CD14-positive monocyte (primary cell): ENCODE data around the gene INTS6. TPM values are rescaled to one million over a fixed set of nuclear protein-coding genes. Genes with fewer than 3 reads are reported as not detected.

ENCODE experiments used
- DNase-seq, 3 donors: peaks; one replicate each; pipeline ENCODE4 v3.0.0-alpha.2; 2011 to 2022
- H2AFZ ChIP-seq: 2 replicates; pipeline ENCODE4 v1.6.0; 2012; ENCODE audit warnings: mild to moderate bottlenecking, low read depth, low read length, inconsistent platforms; ENCODE audit not compliant: insufficient read depth, poor library complexity, severe bottlenecking
- H3K27ac ChIP-seq, 2 donors: 1 replicate in 1 of 2; 2 replicates in 1 of 2; pipeline ENCODE4 v1.5.1; 2012 to 2013; ENCODE audit warnings: low read length in 2 of 2, control low read depth in 1 of 2, inconsistent platforms in 1 of 2, low read depth in 1 of 2, mild to moderate bottlenecking in 1 of 2
- H3K27me3 ChIP-seq, 2 donors: one replicate each; pipeline versions ENCODE4 v1.6.0 to v1.6.1; 2011 to 2013; ENCODE audit warnings: low read length in 2 of 2; ENCODE audit not compliant: control insufficient read depth in 2 of 2, insufficient read depth in 2 of 2
- H3K36me3 ChIP-seq, 2 donors: replicated peaks in 1 of 2; 1 replicate in 1 of 2; 2 replicates in 1 of 2; pipeline versions ENCODE4 v1.5.1 to v1.6.1; 2012 to 2013; ENCODE audit warnings: low read length in 2 of 2, control low read depth in 1 of 2, inconsistent platforms in 1 of 2, mild to moderate bottlenecking in 1 of 2; ENCODE audit not compliant: insufficient read depth in 2 of 2, control insufficient read depth in 1 of 2
- H3K4me1 ChIP-seq, 2 donors: 1 replicate in 1 of 2; 2 replicates in 1 of 2; pipeline versions ENCODE4 v1.5.1 to v1.6.1; 2012 to 2013; ENCODE audit warnings: low read length in 2 of 2, control low read depth in 1 of 2, inconsistent platforms in 1 of 2, mild to moderate bottlenecking in 1 of 2, moderate library complexity in 1 of 2; ENCODE audit not compliant: insufficient read depth in 2 of 2, control insufficient read depth in 1 of 2
- H3K4me2 ChIP-seq: replicated peaks from 2 replicates; pipeline ENCODE3; 2012; ENCODE audit warnings: low read length, moderate library complexity, mild to moderate bottlenecking; ENCODE audit not compliant: poor library complexity, severe bottlenecking; ENCODE audit errors: extremely low read depth
- H3K4me3 ChIP-seq, 3 experiments: fragments of 200-600 bp in 1 of 3; sonication (generic) in 1 of 3; replicated peaks in 1 of 3; 1 replicate in 2 of 3; 2 replicates in 1 of 3; pipeline ENCODE4 v1.5.1; 2011 to 2013; ENCODE audit warnings: low read length in 3 of 3, mild to moderate bottlenecking in 3 of 3, control low read depth in 2 of 3, low read depth in 2 of 3, inconsistent platforms in 1 of 3, moderate library complexity in 1 of 3
- H3K79me2 ChIP-seq: 2 replicates; pipeline ENCODE4 v1.6.0; 2012; ENCODE audit warnings: mild to moderate bottlenecking, control low read depth, inconsistent platforms, low read length, moderate library complexity; ENCODE audit not compliant: insufficient read depth
- H3K9ac ChIP-seq: 2 replicates; pipeline ENCODE4 v1.6.0; 2017; ENCODE audit warnings: low read length, mild to moderate bottlenecking; ENCODE audit not compliant: insufficient read depth, poor library complexity, severe bottlenecking
- H3K9me3 ChIP-seq, 2 donors: replicated peaks in 1 of 2; 1 replicate in 1 of 2; 2 replicates in 1 of 2; pipeline versions ENCODE4 v1.5.1 to v1.6.1; 2012 to 2013; ENCODE audit warnings: low read length in 2 of 2, control low read depth in 1 of 2; ENCODE audit not compliant: control insufficient read depth in 1 of 2, insufficient read depth in 1 of 2
- H4K20me1 ChIP-seq: 2 replicates; pipeline ENCODE4 v1.6.0; 2012; ENCODE audit warnings: mild to moderate bottlenecking, low read length, control low read depth, moderate library complexity; ENCODE audit not compliant: insufficient read depth
- H3K27ac Mint-ChIP-seq, 7 donors: one replicate each; pipeline ENCODE4 v1.8.0; 2020; ENCODE audit warnings: mild to moderate bottlenecking in 7 of 7, mixed read lengths in 7 of 7, moderate library complexity in 6 of 7, inconsistent platforms in 2 of 7
- H3K27me3 Mint-ChIP-seq, 3 donors: one replicate each; pipeline ENCODE4 v1.8.0; 2021 to 2022; ENCODE audit warnings: low read depth in 3 of 3, mild to moderate bottlenecking in 3 of 3, mixed read lengths in 3 of 3, moderate library complexity in 3 of 3, inconsistent platforms in 1 of 3
- H3K36me3 Mint-ChIP-seq, 2 donors: one replicate each; pipeline ENCODE4 v1.8.0; 2020; ENCODE audit warnings: mixed read lengths in 2 of 2, inconsistent platforms in 1 of 2, mild to moderate bottlenecking in 1 of 2
- H3K4me1 Mint-ChIP-seq: one replicate; pipeline ENCODE4 v1.8.0; 2020; ENCODE audit warnings: mild to moderate bottlenecking, mixed read lengths
- H3K4me3 Mint-ChIP-seq, 2 donors: one replicate each; pipeline ENCODE4 v1.8.0; 2020; ENCODE audit warnings: mild to moderate bottlenecking in 2 of 2, mixed read lengths in 2 of 2, moderate library complexity in 1 of 2
- H3K9me3 Mint-ChIP-seq, 7 donors: one replicate each; pipeline ENCODE4 v1.8.0; 2020 to 2022; ENCODE audit warnings: mixed read lengths in 7 of 7, mild to moderate bottlenecking in 6 of 7, moderate library complexity in 6 of 7, inconsistent platforms in 2 of 7
- CTCF ChIP-seq: fragments of 200-600 bp; IDR thresholded peaks from one replicate; pipeline ENCODE4 v1.8.0; 2022; ENCODE audit warnings: antibody characterized with exemption, mild to moderate bottlenecking
- WGBS: methylation state at CpG from one replicate; pipeline ENCODE4 v1.1.5; 2013; ENCODE audit warnings: missing lambda C conversion rate; ENCODE audit not compliant: insufficient coverage; 5-methylcytosine and 5-hydroxymethylcytosine counted together
- intact Hi-C, 2 donors: fragments of 100-400 bp; cut with micrococcal nuclease; formaldehyde crosslinking; loops; one replicate each; pipeline versions ENCODE4 v1.15.0 to v1.15.1; 2023
- polyA plus RNA-seq, 3 donors: library from polyadenylated mRNA; depleted of rRNA in 1 of 3; unstranded in 2 of 3; stranded (reverse) in 1 of 3; fragments of 300-500 nt in 2 of 3; fragments of >200 nt in 1 of 3; fragmentation: Illumina TruSeq in 2 of 3; gene quantifications; 1 replicate in 2 of 3; 2 replicates in 1 of 3; pipeline ENCODE4 v1.2.3, GENCODE V29; 2012 to 2021

Gene INTS6
- polyA plus RNA-seq, 3 donors = 10.8 to 13.2 (median 11.6) TPM

GRCh38 chr13:51333421-51333820 lies 119.4 kb downstream of the INTS6 start:
- no peak overlapping the region for H3K27ac Mint-ChIP-seq
- Histone ChIP-seq H3K27me3 (no peaks in the 10 kb centered on the region), H3K4me2 (no peak overlapping the region), H3K4me3 (no peak overlapping the region), H3K36me3 (no peaks in the 10 kb centered on the region), H3K4me1 (peaks cover 13 to 15% of the 10 kb centered on the region in 2 donors), H2AFZ (no peak overlapping the region), H3K79me2 (no peaks in the 10 kb centered on the region), H3K27ac (no peak overlapping the region), H4K20me1 (no peaks in the 10 kb centered on the region), H3K9me3 (no peaks in the 10 kb centered on the region), H3K9ac (no peak overlapping the region)
- no peaks in the 10 kb centered on the region for H3K36me3 Mint-ChIP-seq
- H3K4me3 Mint-ChIP-seq = no peak overlapping the region
- intact Hi-C loops = no loop called here
- no peaks in the 10 kb centered on the region for H3K27me3 Mint-ChIP-seq
- TF ChIP-seq CTCF = no peak
- peaks cover 15% of the 10 kb centered on the region for H3K4me1 Mint-ChIP-seq
- no peaks in the 10 kb centered on the region for H3K9me3 Mint-ChIP-seq
- DNase-seq = no peak

- Histone ChIP-seq H3K9me3 (no peaks in the 10 kb centered on the region), H3K9ac (no peak overlapping the region), H3K4me1 (peaks cover 13 to 15% of the 10 kb centered on the region in 2 donors), H3K27ac (no peak overlapping the region), H3K4me2 (no peak overlapping the region), H4K20me1 (no peaks in the 10 kb centered on the region), H3K4me3 (no peak overlapping the region), H3K27me3 (no peaks in the 10 kb centered on the region), H3K79me2 (no peaks in the 10 kb centered on the region), H3K36me3 (no peaks in the 10 kb centered on the region), H2AFZ (no peak overlapping the region)
- no peaks in the 10 kb centered on the region for H3K9me3 Mint-ChIP-seq
- DNase-seq = no peak
- TF ChIP-seq CTCF = no peak
- H3K4me1 Mint-ChIP-seq = peaks cover 18% of the 10 kb centered on the region
- no peaks in the 10 kb centered on the region for H3K27me3 Mint-ChIP-seq
- 76% methylated on average over 2 of the region's 2 CpGs for WGBS
- H3K4me3 Mint-ChIP-seq = no peak overlapping the region
- no peaks in the 10 kb centered on the region for H3K36me3 Mint-ChIP-seq
- intact Hi-C loops = no loop called here
- H3K27ac Mint-ChIP-seq = no peak overlapping the region
Measured at GRCh38 chr13:51332566-51333361, 120.1 kb downstream of the INTS6 start.
